HepG2 (cell line): ENCODE results near the gene SPATA31A6. TPM values are rescaled to one million over a fixed set of nuclear protein-coding genes. Genes with fewer than 3 reads are reported as not detected.
"Not testable (repeated sequence)": the region's sequence is repeated elsewhere in the genome, so short reads cannot be mapped to it uniquely, and the experiment has no call there.

Experiments
- ATAC-seq: fragments of 200-7000 bp; cut with Tn5 transposase; 3 replicates; pipeline ENCODE4 v1.9.1; 2020; ENCODE audit warnings: mild to moderate bottlenecking, moderate library complexity
- BruUV-seq: library from RNA; stranded (reverse); fragments of 400-500 nt; replicated peaks from 2 replicates; lab custom pipeline; 2021; lab: Mats Ljungman, UMichigan
- CTCF ChIA-PET: fragments of 300-600 bp; formaldehyde crosslinking; extraction: SDS; loops from one replicate; lab custom pipeline; 2021; ENCODE audit warnings: low total read pairs, inconsistent platforms, low intra/inter-chr PET ratio; lab: Yijun Ruan, JAX
- POLR2A ChIA-PET: fragments of 350-600 bp; sonication (Branson Sonifier 250); formaldehyde crosslinking; loops from one replicate; lab custom pipeline; 2020; ENCODE audit warnings: antibody characterized with exemption, inconsistent platforms; lab: Yijun Ruan, JAX
- DNase-seq: peaks from one replicate; pipeline ENCODE4 v3.0.0-alpha.2; 2015; ENCODE audit warnings: low spot score
- FAIRE-seq: peaks from 3 replicates; lab custom pipeline; 2011; peaks lifted over from hg19 to GRCh38; lab: Jason Lieb, UNC
- H2AFZ ChIP-seq: one replicate; pipeline ENCODE4 v1.6.1; 2011; ENCODE audit warnings: low read length, inconsistent platforms
- H3K27ac ChIP-seq: fragments of 300-600 bp; 3 replicates; pipeline ENCODE4 v1.8.0; 2011; ENCODE audit warnings: mixed run types, mild to moderate bottlenecking, mixed read lengths, low read length, inconsistent platforms; ENCODE audit not compliant: insufficient read depth; ENCODE audit errors: extremely low read length
- H3K27me3 ChIP-seq, 2 experiments: fragments of 200-600 bp in 1 of 2; 2 replicates in 1 of 2; 3 replicates in 1 of 2; pipeline versions ENCODE4 v1.6.0 to v1.8.0; 2011; ENCODE audit warnings: low read length in 2 of 2, mild to moderate bottlenecking in 2 of 2, moderate library complexity in 2 of 2, inconsistent platforms in 1 of 2; ENCODE audit not compliant: insufficient read depth in 2 of 2, control insufficient read depth in 1 of 2
- H3K36me3 ChIP-seq, 2 experiments: fragments of 200-600 bp in 1 of 2; replicated peaks in 1 of 2; 2 replicates in 1 of 2; 3 replicates in 1 of 2; pipeline versions ENCODE4 v1.5.1 to v1.8.0; 2011; ENCODE audit warnings: low read length in 2 of 2, inconsistent platforms in 1 of 2; ENCODE audit not compliant: insufficient read depth in 2 of 2, control insufficient read depth in 1 of 2
- H3K4me1 ChIP-seq: 2 replicates; pipeline ENCODE4 v1.5.1; 2012; ENCODE audit warnings: low read length, inconsistent platforms; ENCODE audit not compliant: insufficient read depth
- H3K4me2 ChIP-seq: 2 replicates; pipeline ENCODE4 v1.6.0; 2011; ENCODE audit warnings: low read depth, low read length, inconsistent platforms
- H3K4me3 ChIP-seq, 3 experiments: fragments of 200-600 bp in 1 of 3; sonication (generic), shearing (Covaris generic) in 1 of 3; replicated peaks in 1 of 3; 2 replicates each; pipeline ENCODE4 v1.5.1; 2011 to 2016; ENCODE audit warnings: low read length in 3 of 3, inconsistent platforms in 2 of 3, low read depth in 2 of 3, mild to moderate bottlenecking in 2 of 3, control low read depth in 1 of 3, mixed read lengths in 1 of 3; ENCODE audit not compliant: insufficient read depth in 1 of 3
- H3K79me2 ChIP-seq: one replicate; pipeline ENCODE4 v1.6.1; 2011; ENCODE audit warnings: low read length, inconsistent platforms; ENCODE audit not compliant: insufficient read depth
- H3K9ac ChIP-seq: 2 replicates; pipeline ENCODE4 v1.6.0; 2011; ENCODE audit warnings: mild to moderate bottlenecking, low read depth, low read length, inconsistent platforms; ENCODE audit not compliant: insufficient read depth
- H3K9me3 ChIP-seq: 2 replicates; pipeline ENCODE4 v1.5.1; 2012; ENCODE audit warnings: mild to moderate bottlenecking, low read length
- H4K20me1 ChIP-seq: 2 replicates; pipeline ENCODE4 v1.6.0; 2011; ENCODE audit warnings: inconsistent platforms, mild to moderate bottlenecking, low read length, moderate library complexity; ENCODE audit not compliant: insufficient read depth
- WGBS: methylation state at CpG from one replicate; pipeline ENCODE4 v1.1.6; 2017; ENCODE audit warnings: low lambda C conversion rate; 5-methylcytosine and 5-hydroxymethylcytosine counted together
- in situ Hi-C: cut with HindIII; loops from 2 replicates; pipeline ENCODE4 v1.10.0; 2017; ENCODE audit warnings: low pct_unique_long_range_greater_than_20kb; ENCODE audit not compliant: extremely low pct_ligation_motif_present
- intact Hi-C: fragments of 100-400 bp; cut with micrococcal nuclease; formaldehyde crosslinking; loops from one replicate; pipeline ENCODE4 v1.10.0; 2022; ENCODE audit not compliant: unreplicated experiment
- polyA plus RNA-seq, 8 experiments: library from polyadenylated mRNA; depleted of rRNA in 3 of 8; stranded (reverse) in 7 of 8; unstranded in 1 of 8; fragments of >200 nt; fragmentation: Illumina TruSeq in 4 of 8; extraction: Trizol in 4 of 8; gene quantifications; 2 replicates each; pipeline versions ENCODE4 v1.2.1 to v1.2.3, GENCODE V29; 2011 to 2016; ENCODE audit warnings: low read depth in 4 of 8, missing spikeins in 1 of 8, mixed read lengths in 1 of 8; ENCODE audit not compliant: insufficient read depth in 1 of 8
- small RNA-seq, 3 experiments: library from RNA; depleted of rRNA; stranded (forward); fragments of <200 nt; gene quantifications; one replicate each; pipeline ENCODE3, GENCODE V24; 2012; ENCODE audit warnings: low read depth in 2 of 3, low replicate concordance in 1 of 3; ENCODE audit not compliant: insufficient read length in 3 of 3, insufficient read depth in 2 of 3
- total RNA-seq, 5 experiments: library from RNA; depleted of rRNA; stranded (reverse); fragments of >200 nt; fragmentation: Illumina TruSeq; extraction: Trizol; gene quantifications; 2 replicates each; pipeline ENCODE4 v1.2.3, GENCODE V29; 2016; ENCODE audit warnings: low read depth in 1 of 5

Gene SPATA31A6
- total and polyA plus RNA-seq, 2 of the 13 experiments (the other 11 are each of a cell fraction or from before 2014, with no cell fraction given) = not detected

- CTCF ChIA-PET, H3K27me3 ChIP-seq, ATAC-seq, H3K4me3 ChIP-seq, H3K9ac ChIP-seq, BruUV-seq, POLR2A ChIA-PET, intact Hi-C loops, H2AFZ ChIP-seq, H4K20me1 ChIP-seq, H3K9me3 ChIP-seq, H3K36me3 ChIP-seq, in situ Hi-C loops, H3K79me2 ChIP-seq, DNase-seq, H3K4me2 ChIP-seq, H3K27ac ChIP-seq, FAIRE-seq, H3K4me1 ChIP-seq: not testable (repeated sequence)
These were observed 52.6 kb downstream of the SPATA31A6 start for GRCh38 chr9:42236097-42236496.

- H3K4me1 ChIP-seq, FAIRE-seq, H3K79me2 ChIP-seq, CTCF ChIA-PET, H2AFZ ChIP-seq, H3K27me3 ChIP-seq, H3K27ac ChIP-seq, H3K36me3 ChIP-seq, BruUV-seq, H3K9me3 ChIP-seq, DNase-seq, in situ Hi-C loops, H3K9ac ChIP-seq, H3K4me3 ChIP-seq, ATAC-seq, H3K4me2 ChIP-seq, H4K20me1 ChIP-seq, POLR2A ChIA-PET, intact Hi-C loops: not testable (repeated sequence)
- 7% methylated on average over 3 of the region's 3 CpGs for WGBS
These were observed 53.9 kb downstream of the SPATA31A6 start for GRCh38 chr9:42237381-42237780.

GRCh38 chr9:42238862-42239261 lies 55.4 kb downstream of the SPATA31A6 start:
- H3K27me3 ChIP-seq, H3K79me2 ChIP-seq, in situ Hi-C loops, CTCF ChIA-PET, DNase-seq, H3K4me1 ChIP-seq, H3K4me2 ChIP-seq, H2AFZ ChIP-seq, H4K20me1 ChIP-seq, FAIRE-seq, H3K9me3 ChIP-seq, H3K9ac ChIP-seq, H3K4me3 ChIP-seq, BruUV-seq, H3K36me3 ChIP-seq, H3K27ac ChIP-seq, ATAC-seq, POLR2A ChIA-PET, intact Hi-C loops: not testable (repeated sequence)
- WGBS = 11% methylated on average over 2 of the region's 2 CpGs

Small RNA genes lying within 50 kb of the gene (small RNA-seq; reads per million reads assigned to genes)
- 0 reads per million in 3 experiments for gene AL445584.3

Other genes starting within 250 kb of the SPATA31A6 start
- gene CNTNAP3B, start 54.2 kb upstream of the SPATA31A6 start, total RNA-seq (2016; rRNA removed; fragmentation: Illumina TruSeq; extraction: Trizol) = 1.2 and 3.8 TPM in 2 replicates
- gene CNTNAP3B, start 54.2 kb upstream of the SPATA31A6 start, polyA plus RNA-seq (2011; rRNA removed) = 7.6 and 11.9 TPM in 2 replicates